Activated CD4-positive, alpha-beta T cell treated with anti-CD3 and anti-CD28 coated beads, Interleukin-2, amount 50 U/mL, for 24 hours (primary cell): ENCODE measurements around the gene FAT1.

Experiments
- DNase-seq, 2 donors: peaks; one replicate each; pipeline ENCODE4 v3.0.0-alpha.2; 2020; ENCODE audit warnings: low read depth in 1 of 2, low spot score in 1 of 2

FAT1 gene

GRCh38 chr4:186724864-186725468 lies 1.3 kb upstream of the FAT1 start:
- no peak for DNase-seq

DNA sequence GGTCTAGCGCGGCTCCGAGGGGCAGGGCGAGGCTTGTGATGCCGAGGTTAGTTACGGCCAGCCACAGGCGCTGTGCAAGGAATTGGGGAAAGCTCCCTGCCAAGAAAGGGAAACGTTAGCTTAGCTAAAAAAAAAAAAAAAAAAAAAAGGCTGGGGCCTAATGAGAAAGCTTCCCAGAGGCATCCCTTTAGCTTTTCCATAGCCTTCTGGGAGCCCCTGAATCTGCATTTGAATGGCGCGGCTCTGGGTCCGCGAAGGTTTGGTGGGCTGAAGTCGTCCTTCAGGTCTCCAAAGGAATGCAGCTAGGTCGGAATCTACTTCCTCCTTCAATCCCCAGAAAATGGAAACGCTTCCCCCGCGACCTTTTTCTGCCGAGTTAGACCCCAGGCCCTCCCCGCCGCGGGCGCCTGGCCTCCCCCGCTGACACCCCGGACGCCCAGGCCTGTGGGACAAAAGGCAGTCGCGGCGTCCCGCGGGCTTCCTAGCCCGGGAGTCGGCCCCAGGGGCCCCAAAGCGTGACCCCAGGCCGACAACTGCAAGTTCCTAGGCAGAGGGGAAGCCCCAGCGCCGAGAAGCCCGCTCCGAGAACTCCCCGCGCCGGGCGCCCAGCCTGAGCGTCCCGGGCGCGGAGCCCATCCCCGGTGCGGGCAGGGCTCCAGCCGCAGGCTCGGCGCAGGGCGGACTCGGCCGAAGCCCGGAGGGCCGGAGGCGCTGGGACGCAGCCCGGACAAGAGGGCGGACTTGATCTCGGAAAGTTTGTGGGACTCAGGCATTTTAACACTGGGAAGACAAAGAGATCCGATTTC lies 605 bp upstream of the FAT1 start:
- no peak for DNase-seq

DNA sequence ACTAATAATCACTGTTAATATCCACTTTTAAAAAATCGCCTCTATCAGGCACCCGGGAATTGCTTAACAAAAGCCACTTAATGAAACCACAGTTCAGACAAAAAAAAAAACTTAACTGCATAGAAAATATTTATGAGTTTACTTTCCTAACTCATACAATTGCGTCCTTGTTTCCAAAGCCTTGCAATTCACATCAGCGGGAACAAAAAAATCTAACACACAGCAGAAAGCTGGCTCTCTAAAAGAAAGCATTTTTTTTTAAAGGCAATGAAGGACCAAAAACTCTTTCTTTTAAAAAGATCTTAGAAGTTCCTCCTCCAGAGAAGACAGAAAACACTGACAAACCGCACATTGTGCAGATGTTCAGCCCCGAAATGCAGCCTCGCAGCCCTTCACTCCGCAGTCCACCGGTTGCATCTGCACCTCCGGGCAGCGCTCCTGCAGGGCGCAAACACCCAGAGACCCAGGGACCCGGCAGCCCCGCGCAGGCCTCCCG lies 812 bp downstream of the FAT1 start:
- no peak for DNase-seq

DNA sequence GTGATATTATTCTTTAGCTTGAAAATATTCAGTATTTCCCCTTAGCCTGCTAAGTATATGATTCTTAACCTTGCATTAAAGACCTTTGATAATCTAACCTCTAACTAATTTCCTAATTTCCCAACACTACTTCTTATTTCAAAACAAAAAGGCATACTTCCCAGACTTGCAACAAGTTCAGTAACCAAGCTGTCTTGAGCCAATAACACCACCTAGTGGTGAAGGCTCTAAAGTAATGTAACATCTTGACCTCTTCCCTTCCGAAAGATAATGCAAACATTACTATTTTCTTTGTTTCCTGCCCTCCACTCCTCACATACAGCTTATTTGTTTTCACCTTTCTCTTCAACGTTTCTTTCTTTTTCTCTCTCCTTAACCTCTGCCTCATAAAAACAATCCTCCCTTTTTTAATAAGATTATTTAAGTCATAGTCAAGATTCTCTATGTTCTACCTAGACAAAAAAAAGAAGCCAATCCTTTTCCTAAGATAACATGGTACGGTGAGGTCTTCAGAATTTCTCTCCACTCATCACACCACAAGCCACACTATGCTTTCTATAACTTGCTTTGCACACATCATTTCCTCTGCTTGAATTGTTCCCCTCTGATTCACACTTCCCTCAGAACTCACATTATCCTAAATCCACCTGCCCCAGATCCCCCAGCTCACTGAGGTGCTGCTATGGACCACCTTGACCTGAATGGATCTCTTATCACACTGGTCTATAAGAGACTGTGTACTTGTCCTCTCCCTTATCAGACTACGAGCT lies 3.5 kb downstream of the FAT1 start:
- no peak for DNase-seq

GRCh38 chr4:186717556-186717955 lies 6.1 kb downstream of the FAT1 start:
- DNase-seq, result no peak

DNA sequence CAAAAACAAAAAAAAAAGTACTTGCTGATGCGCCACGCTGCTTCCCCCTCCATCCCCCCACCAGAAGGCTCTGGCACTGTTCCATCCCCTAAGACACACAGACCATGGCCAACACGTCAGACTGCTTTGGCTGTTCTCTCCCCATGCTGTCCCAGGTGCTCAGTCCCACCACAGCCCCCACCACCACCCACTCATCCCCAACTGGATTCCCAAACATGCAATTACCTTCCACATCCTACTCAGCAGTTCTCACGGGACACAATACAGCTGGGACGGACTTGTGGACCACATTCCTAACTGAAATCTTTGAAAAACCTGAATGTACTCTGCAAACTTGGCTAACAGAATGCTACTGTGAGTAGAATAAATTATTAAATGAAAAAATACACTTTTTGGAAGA lies 8.6 kb downstream of the FAT1 start:
- no peak for DNase-seq

- no peak for DNase-seq
These were observed 9.5 kb downstream of the FAT1 start for GRCh38 chr4:186714006-186714675.

DNA sequence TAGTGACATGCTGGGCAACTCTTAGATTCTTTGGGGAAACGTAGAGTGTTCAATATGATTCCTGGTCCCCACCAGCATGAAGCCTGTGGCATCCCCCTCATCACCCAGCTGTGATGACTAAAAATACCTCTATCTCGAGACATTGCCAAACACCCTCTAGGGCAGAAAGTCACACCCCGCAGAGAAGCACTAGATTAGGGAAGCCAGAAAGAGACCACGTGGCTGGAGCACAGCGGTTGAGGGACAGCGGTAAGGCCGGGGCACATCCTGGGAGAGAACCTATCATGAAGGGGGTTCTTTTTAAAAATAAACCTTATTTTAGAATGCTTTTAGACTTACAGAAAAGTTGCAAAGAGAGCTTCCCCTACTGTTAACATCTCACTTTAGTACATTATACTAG lies 11.0 kb downstream of the FAT1 start:
- no peak for DNase-seq

DNA sequence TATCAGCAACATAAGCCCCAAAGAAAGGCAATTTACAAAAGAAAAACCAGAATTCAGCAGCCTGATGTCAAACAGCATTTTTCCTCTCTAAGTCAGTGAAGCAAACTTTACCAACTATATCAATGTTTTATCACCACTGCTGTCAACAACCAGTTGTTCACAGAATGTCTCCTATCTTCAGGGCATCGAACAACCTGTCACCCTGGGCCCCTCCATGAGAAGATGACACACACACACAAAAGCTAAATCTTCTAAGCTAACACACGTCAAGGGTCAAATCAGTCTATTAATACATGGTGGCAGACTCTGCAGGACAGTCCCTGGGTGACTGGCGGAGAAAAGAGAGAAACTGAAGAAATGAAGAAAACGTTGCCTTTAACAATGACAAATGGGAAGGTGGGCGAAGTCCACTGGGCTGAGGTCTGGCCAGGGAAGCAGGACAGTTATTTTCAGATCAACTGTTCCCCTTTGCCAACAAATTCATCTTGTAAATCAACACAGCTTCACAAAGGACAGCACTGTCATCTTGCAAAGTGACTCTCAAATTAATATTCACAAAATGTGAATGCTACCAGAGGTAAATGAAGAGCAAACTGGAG lies 13.0 kb downstream of the FAT1 start:
- no peak for DNase-seq

- DNase-seq, result no peak
These were observed 14.1 kb downstream of the FAT1 start for GRCh38 chr4:186709517-186709916.

GRCh38 chr4:186708554-186708953 lies 15.1 kb downstream of the FAT1 start:
- no peak for DNase-seq

- DNase-seq, result no peak
These were observed 15.7 kb downstream of the FAT1 start for GRCh38 chr4:186707996-186708395.

GRCh38 chr4:186707574-186707973 lies 16.1 kb downstream of the FAT1 start:
- no peak for DNase-seq

GRCh38 chr4:186704057-186704456 lies 19.6 kb downstream of the FAT1 start:
- no peak for DNase-seq

- no peak for DNase-seq
These were observed 20.1 kb downstream of the FAT1 start for GRCh38 chr4:186703510-186703909.

- no peak for DNase-seq
These were observed 20.7 kb downstream of the FAT1 start for GRCh38 chr4:186702940-186703339.

DNA sequence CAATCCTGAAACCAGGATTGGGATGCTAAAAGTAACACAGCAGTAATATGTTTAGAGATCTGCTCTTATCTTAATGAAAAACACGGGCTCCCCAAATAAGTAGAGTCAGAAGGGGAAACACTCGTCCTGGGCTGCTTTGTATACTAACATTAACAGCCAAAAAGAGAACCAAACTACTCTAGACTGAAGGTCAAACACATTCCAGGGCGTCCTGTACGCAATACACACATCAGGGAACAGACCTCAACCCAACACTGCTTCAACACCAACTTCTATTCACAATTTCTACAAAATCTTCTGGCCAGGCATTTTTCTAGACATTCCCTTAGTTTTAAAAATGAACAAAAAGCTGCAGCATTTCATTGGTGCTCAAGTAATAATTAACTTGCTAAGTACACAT lies 21.4 kb downstream of the FAT1 start:
- no peak for DNase-seq

GRCh38 chr4:186701788-186702187 lies 21.9 kb downstream of the FAT1 start:
- DNase-seq, result no peak

GRCh38 chr4:186701273-186701672 lies 22.4 kb downstream of the FAT1 start:
- no peak for DNase-seq

- DNase-seq, result no peak
These were observed 22.9 kb downstream of the FAT1 start for GRCh38 chr4:186700746-186701145.

- DNase-seq, result no peak
These were observed 23.7 kb downstream of the FAT1 start for GRCh38 chr4:186699881-186700397.
